K562 (cell line): Measurements from ENCODE around the gene USP4. TPM values are rescaled to one million over a fixed set of nuclear protein-coding genes. Genes with fewer than 3 reads are reported as not detected.

Source experiments
- ATF2 ChIP-seq: sonication (generic); formaldehyde crosslinking; IDR thresholded peaks from 2 replicates; pipeline ENCODE4 v1.8.1; 2022; ENCODE audit warnings: missing genetic modification reagents
- CSDE1 ChIP-seq, 2 experiments: fragments of 450-650 bp; IDR thresholded peaks; 2 replicates each; pipeline ENCODE4 v1.6.1; 2016; ENCODE audit warnings: mild to moderate bottlenecking in 1 of 2
- CTCF ChIP-seq, 3 experiments: IDR thresholded peaks in 2 of 3; conservative IDR thresholded peaks in 1 of 3; 2 replicates each; pipeline ENCODE4 v1.5.1; 2011 to 2012; ENCODE audit warnings: low read length in 3 of 3, mild to moderate bottlenecking in 3 of 3, control low read depth in 2 of 3, improper control_type of control experiment in 1 of 3, inconsistent platforms in 1 of 3, low read depth in 1 of 3, mixed read lengths in 1 of 3, moderate library complexity in 1 of 3; ENCODE audit not compliant: insufficient read depth in 2 of 3
- ETV5 ChIP-seq: sonication (generic); formaldehyde crosslinking; IDR thresholded peaks from 2 replicates; pipeline ENCODE4 v1.4.0; 2020; ENCODE audit warnings: low read depth, mild to moderate bottlenecking, missing genetic modification reagents
- FOXK2 ChIP-seq, 2 experiments: fragments of 450-650 bp; IDR thresholded peaks in 1 of 2; conservative IDR thresholded peaks in 1 of 2; 2 replicates each; pipeline ENCODE4 v1.6.1; 2016; ENCODE audit warnings: low read depth in 2 of 2, mild to moderate bottlenecking in 1 of 2
- GATA2 ChIP-seq: sonication (generic); formaldehyde crosslinking; IDR thresholded peaks from 2 replicates; pipeline ENCODE4 v1.4.0; 2020; ENCODE audit warnings: mild to moderate bottlenecking, missing genetic modification reagents
- HNRNPLL ChIP-seq: fragments of 200-400 bp; formaldehyde crosslinking; IDR thresholded peaks from 2 replicates; pipeline ENCODE4 v1.6.1; 2017; ENCODE audit warnings: low read length, low read depth, mild to moderate bottlenecking; ENCODE audit not compliant: poor library complexity, severe bottlenecking
- MCM5 ChIP-seq: fragments of 450-650 bp; IDR thresholded peaks from 2 replicates; pipeline ENCODE4 v1.6.1; 2016; ENCODE audit warnings: low read depth
- MLX ChIP-seq, 2 experiments: fragments of 450-650 bp in 1 of 2; sonication (generic) in 1 of 2; formaldehyde crosslinking; conservative IDR thresholded peaks; 2 replicates each; pipeline versions ENCODE4 v1.4.0 to v1.8.1; 2020 to 2022; ENCODE audit warnings: mild to moderate bottlenecking in 1 of 2, missing genetic modification reagents in 1 of 2
- MYC ChIP-seq, 2 experiments: fragments of 250-450 bp in 1 of 2; sonication (Bioruptor Pico) in 1 of 2; IDR thresholded peaks; 2 replicates each; pipeline versions ENCODE4 v1.5.1 to v1.6.1; 2012 to 2021; ENCODE audit warnings: low read depth in 2 of 2, borderline replicate concordance in 1 of 2, improper control_type of control experiment in 1 of 2, low read length in 1 of 2, mild to moderate bottlenecking in 1 of 2, moderate library complexity in 1 of 2
- NFXL1 ChIP-seq: fragments of 450-650 bp; formaldehyde crosslinking; IDR thresholded peaks from 2 replicates; pipeline ENCODE4 v1.4.0; 2021; ENCODE audit warnings: mild to moderate bottlenecking
- PHF8 ChIP-seq: fragments of 200-600 bp; sonication (generic); IDR thresholded peaks from 2 replicates; pipeline ENCODE4 v1.6.1; 2012; ENCODE audit warnings: mixed run types, mild to moderate bottlenecking, inconsistent platforms, low read length, moderate library complexity, borderline replicate concordance
- PML ChIP-seq: IDR thresholded peaks from 2 replicates; pipeline ENCODE4 v1.6.1; 2012; ENCODE audit warnings: low read length, inconsistent platforms
- PTRF ChIP-seq: fragments of 450-650 bp; IDR thresholded peaks from 2 replicates; pipeline ENCODE4 v1.6.1; 2016; ENCODE audit warnings: mild to moderate bottlenecking, missing genetic modification characterization, missing compliant biosample characterization
- SFPQ ChIP-seq: fragments of 200-400 bp; formaldehyde crosslinking; IDR thresholded peaks from 2 replicates; pipeline ENCODE4 v1.6.1; 2017; ENCODE audit warnings: mild to moderate bottlenecking, low read depth, low read length, moderate library complexity
- SMAD4 ChIP-seq: fragments of 250-450 bp; sonication (Bioruptor Pico); conservative IDR thresholded peaks from 2 replicates; pipeline ENCODE4 v1.8.0; 2021; ENCODE audit warnings: inconsistent platforms, mild to moderate bottlenecking, moderate library complexity
- WHSC1 ChIP-seq: IDR thresholded peaks from one replicate; pipeline ENCODE4 v1.6.1; 2012; ENCODE audit warnings: low read length, control low read depth, inconsistent platforms
- XRCC4 ChIP-seq: IDR thresholded peaks from one replicate; pipeline ENCODE4 v1.6.1; 2011; ENCODE audit not compliant: insufficient read depth, insufficient read length; ENCODE audit errors: extremely low read depth
- ZNF174 ChIP-seq: fragments of 250-450 bp; sonication (Bioruptor Pico); IDR thresholded peaks from 2 replicates; pipeline ENCODE4 v1.4.0; 2020; ENCODE audit warnings: mild to moderate bottlenecking
- polyA plus RNA-seq, 8 experiments: library from polyadenylated mRNA; depleted of rRNA in 4 of 8; stranded (reverse) in 5 of 8; unstranded in 3 of 8; fragments of >200 nt; fragmentation: Nextera tagmentation in 2 of 8; fragmentation: Illumina TruSeq in 1 of 8; extraction: Ambion mirVana in 2 of 8; extraction: Trizol in 1 of 8; gene quantifications; 2 replicates each; pipeline versions ENCODE4 v1.2.1 to v1.2.3, GENCODE V29; 2011 to 2014; ENCODE audit warnings: inconsistent platforms in 1 of 8, missing spikeins in 1 of 8
- total RNA-seq, 7 experiments: library from RNA; depleted of rRNA in 6 of 7; stranded (reverse); fragments of >200 nt in 6 of 7; fragmentation: Illumina TruSeq in 2 of 7; extraction: Trizol in 2 of 7; gene quantifications; 2 replicates each; pipeline versions ENCODE4 v1.2.1 to v1.2.3, GENCODE V29; 2011 to 2021; ENCODE audit warnings: low replicate concordance in 1 of 7

The USP4 gene
- total and polyA plus RNA-seq, 9 of the 15 experiments (the other 6 are each of a cell fraction or from before 2014, with no cell fraction given) = 11.8 to 40.4 (median 22.9) TPM

GRCh38 chr3:49238274-49239127, 101.4 kb downstream of the USP4 start (continued):
- TF ChIP-seq MLX (CRISPR knock-in tag; conservative IDR thresholded peaks at IDR 0.05) (no peak), ETV5 (no peak), MCM5 (no peak), ATF2 (CRISPR knock-in tag) (no peak), PHF8 (peak; percentile 16; the same call in 1 of the 2 replicates), FOXK2 (conservative IDR thresholded peaks at IDR 0.05 in 1 of 2, IDR thresholded peaks at IDR 0.05 in 1 of 2; ENCODE audit: low read depth in 2 of 2) (peak; percentile 93), PML (peak; percentile 94), SFPQ (no peak), MYC (IDR thresholded peaks at IDR 0.05; ENCODE audit: low read depth, low read length) (peak; percentile 81), MYC (CRISPR knock-in tag; IDR thresholded peaks at IDR 0.05; ENCODE audit: borderline replicate concordance, low read depth) (no peak), XRCC4 (no peak), WHSC1 (no peak), ZNF174 (CRISPR knock-in tag) (no peak), PTRF (tag) (no peak), SMAD4 (CRISPR knock-in tag) (peak; percentile 90), HNRNPLL (no peak), CTCF (IDR thresholded peaks at IDR 0.05 in 2 of 3, conservative IDR thresholded peaks at IDR 0.05 in 1 of 3; ENCODE audit: insufficient read depth in 2 of 3, low read depth in 1 of 3, low read length in 3 of 3) (no peak), CSDE1 (IDR thresholded peaks at IDR 0.05) (no peak), GATA2 (CRISPR knock-in tag) (peak; percentile 90), NFXL1 (no peak)
